ENCODE results near the gene SOD2. TPM values are rescaled to one million over a fixed set of nuclear protein-coding genes. Genes with fewer than 3 reads are reported as not detected.

SOD2 gene
- total and polyA plus RNA-seq, 2 of the 13 experiments (the other 11 are each of a cell fraction or from before 2014, with no cell fraction given) = 304 to 309 TPM

DNA sequence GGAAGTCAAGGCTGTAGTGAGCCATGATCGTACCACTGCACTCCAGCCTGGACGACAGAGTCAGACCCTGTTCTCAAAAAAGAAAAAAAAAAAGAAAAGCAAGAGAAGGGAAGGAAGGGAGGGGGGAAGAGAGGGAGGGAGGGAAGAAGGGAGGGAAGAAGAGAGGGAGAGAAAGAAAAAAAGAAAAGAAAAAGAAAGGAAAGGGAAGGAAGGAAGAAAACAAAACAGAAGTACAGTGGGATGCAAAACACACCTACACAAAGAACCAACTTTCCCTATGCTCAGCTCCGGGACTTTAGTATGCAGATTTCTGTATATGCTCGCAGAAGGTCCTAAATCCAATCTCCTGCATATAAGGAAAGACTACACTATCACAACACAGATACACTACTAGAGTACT lies 31.7 kb upstream of the SOD2 start:
- Histone ChIP-seq H2AFZ (ENCODE audit: low read length) (no peak overlapping the region), H3K9ac (ENCODE audit: insufficient read depth, low read depth, low read length) (no peak overlapping the region), H3K4me2 (ENCODE audit: low read depth, low read length) (peak overlapping the region; percentile 92), H3K9me3 (ENCODE audit: low read length) (no peaks in the 10 kb centered on the region), H4K20me1 (ENCODE audit: insufficient read depth, low read length) (peaks cover 24% of the 10 kb centered on the region), H3K4me3 (replicated peaks in 1 of 3; ENCODE audit: insufficient read depth in 1 of 3, low read depth in 2 of 3, low read length in 3 of 3) (no peak overlapping the region), H3K27me3 (ENCODE audit: control insufficient read depth in 1 of 2, insufficient read depth in 2 of 2, low read length in 2 of 2) (no peaks in the 10 kb centered on the region; a peak in 1 of 5 replicates), H3K79me2 (ENCODE audit: insufficient read depth, low read length) (peaks cover 71% of the 10 kb centered on the region), H3K4me1 (ENCODE audit: insufficient read depth, low read length) (peaks cover 38% of the 10 kb centered on the region), H3K27ac (ENCODE audit: extremely low read length, insufficient read depth, low read length) (no peak overlapping the region), H3K36me3 (replicated peaks in 1 of 2; ENCODE audit: control insufficient read depth in 1 of 2, insufficient read depth in 2 of 2, low read length in 2 of 2) (no peaks in the 10 kb centered on the region; a peak in 1 of 5 replicates)
- WGBS (ENCODE audit: low lambda C conversion rate) = 95% methylated on average over 4 of the region's 4 CpGs
- intact Hi-C loops (cut with micrococcal nuclease; ENCODE audit: unreplicated experiment) (no loop called here), in situ Hi-C loops (cut with HindIII; ENCODE audit: extremely low pct_ligation_motif_present, low pct_unique_long_range_greater_than_20kb) (loop anchor here (5.0 kb wide), 3 partner anchors 32 to 63 kb away; partner anchors contain the start of genes ACAT2, SOD2 and TCP1)
- POLR2A ChIA-PET = interaction anchor here (1.9 to 13.1 kb wide), 4 partner anchors 23 to 66 kb away, joined by 5 to 175 read pairs (median 154); partner anchors contain the start of genes ACAT2, MRPL18, SOD2 and TCP1
- ATAC-seq = no peak
- DNase-seq (ENCODE audit: low spot score) = no peak
- CTCF ChIA-PET (ENCODE audit: low intra/inter-chr PET ratio, low total read pairs) = no interaction called here
- FAIRE-seq = no peak
- BruUV-seq (replicated peaks) = no TSS peak
- no peak for TF ChIP-seq ZSCAN25 (CRISPR knock-in tag; IDR thresholded peaks at IDR 0.05)
- TF ChIP-seq HNRNPK (IDR thresholded peaks at IDR 0.05; ENCODE audit: low read depth, low read length, poor library complexity, severe bottlenecking) = peak; percentile 70
- no peak for TF ChIP-seq ZNF75D (CRISPR knock-in tag; IDR thresholded peaks at IDR 0.05; ENCODE audit: borderline replicate concordance)
- 0 out of 2 replicates have a peak, but pooled peaks have one; percentile 38 for TF ChIP-seq ZMYM3 (CRISPR knock-in tag; IDR thresholded peaks at IDR 0.05)
- TF ChIP-seq, protein P1, sequence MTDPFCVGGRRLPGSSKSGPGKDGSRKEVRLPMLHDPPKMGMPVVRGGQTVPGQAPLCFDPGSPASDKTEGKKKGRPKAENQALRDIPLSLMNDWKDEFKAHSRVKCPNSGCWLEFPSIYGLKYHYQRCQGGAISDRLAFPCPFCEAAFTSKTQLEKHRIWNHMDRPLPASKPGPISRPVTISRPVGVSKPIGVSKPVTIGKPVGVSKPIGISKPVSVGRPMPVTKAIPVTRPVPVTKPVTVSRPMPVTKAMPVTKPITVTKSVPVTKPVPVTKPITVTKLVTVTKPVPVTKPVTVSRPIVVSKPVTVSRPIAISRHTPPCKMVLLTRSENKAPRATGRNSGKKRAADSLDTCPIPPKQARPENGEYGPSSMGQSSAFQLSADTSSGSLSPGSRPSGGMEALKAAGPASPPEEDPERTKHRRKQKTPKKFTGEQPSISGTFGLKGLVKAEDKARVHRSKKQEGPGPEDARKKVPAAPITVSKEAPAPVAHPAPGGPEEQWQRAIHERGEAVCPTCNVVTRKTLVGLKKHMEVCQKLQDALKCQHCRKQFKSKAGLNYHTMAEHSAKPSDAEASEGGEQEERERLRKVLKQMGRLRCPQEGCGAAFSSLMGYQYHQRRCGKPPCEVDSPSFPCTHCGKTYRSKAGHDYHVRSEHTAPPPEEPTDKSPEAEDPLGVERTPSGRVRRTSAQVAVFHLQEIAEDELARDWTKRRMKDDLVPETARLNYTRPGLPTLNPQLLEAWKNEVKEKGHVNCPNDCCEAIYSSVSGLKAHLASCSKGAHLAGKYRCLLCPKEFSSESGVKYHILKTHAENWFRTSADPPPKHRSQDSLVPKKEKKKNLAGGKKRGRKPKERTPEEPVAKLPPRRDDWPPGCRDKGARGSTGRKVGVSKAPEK (CRISPR knock-in tag; IDR thresholded peaks at IDR 0.05; ENCODE audit: borderline replicate concordance) = 0 out of 2 replicates have a peak, but pooled peaks have one; percentile 40
- TF ChIP-seq, protein P2, sequence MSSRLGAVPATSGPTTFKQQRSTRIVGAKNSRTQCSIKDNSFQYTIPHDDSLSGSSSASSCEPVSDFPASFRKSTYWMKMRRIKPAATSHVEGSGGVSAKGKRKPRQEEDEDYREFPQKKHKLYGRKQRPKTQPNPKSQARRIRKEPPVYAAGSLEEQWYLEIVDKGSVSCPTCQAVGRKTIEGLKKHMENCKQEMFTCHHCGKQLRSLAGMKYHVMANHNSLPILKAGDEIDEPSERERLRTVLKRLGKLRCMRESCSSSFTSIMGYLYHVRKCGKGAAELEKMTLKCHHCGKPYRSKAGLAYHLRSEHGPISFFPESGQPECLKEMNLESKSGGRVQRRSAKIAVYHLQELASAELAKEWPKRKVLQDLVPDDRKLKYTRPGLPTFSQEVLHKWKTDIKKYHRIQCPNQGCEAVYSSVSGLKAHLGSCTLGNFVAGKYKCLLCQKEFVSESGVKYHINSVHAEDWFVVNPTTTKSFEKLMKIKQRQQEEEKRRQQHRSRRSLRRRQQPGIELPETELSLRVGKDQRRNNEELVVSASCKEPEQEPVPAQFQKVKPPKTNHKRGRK (CRISPR knock-in tag; IDR thresholded peaks at IDR 0.05) = peak; percentile 87; the same call in 1 of the 2 replicates
- TF ChIP-seq, protein P3, sequence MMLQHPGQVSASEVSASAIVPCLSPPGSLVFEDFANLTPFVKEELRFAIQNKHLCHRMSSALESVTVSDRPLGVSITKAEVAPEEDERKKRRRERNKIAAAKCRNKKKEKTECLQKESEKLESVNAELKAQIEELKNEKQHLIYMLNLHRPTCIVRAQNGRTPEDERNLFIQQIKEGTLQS (CRISPR knock-in tag; IDR thresholded peaks at IDR 0.05) = no peak
- TF ChIP-seq SMAD1 (CRISPR knock-in tag; IDR thresholded peaks at IDR 0.05; ENCODE audit: borderline replicate concordance, low read depth) = no peak
- TF ChIP-seq, protein P4, sequence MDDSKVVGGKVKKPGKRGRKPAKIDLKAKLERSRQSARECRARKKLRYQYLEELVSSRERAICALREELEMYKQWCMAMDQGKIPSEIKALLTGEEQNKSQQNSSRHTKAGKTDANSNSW (CRISPR knock-in tag; IDR thresholded peaks at IDR 0.05; ENCODE audit: borderline replicate concordance) = no peak
- TF ChIP-seq, protein P5, sequence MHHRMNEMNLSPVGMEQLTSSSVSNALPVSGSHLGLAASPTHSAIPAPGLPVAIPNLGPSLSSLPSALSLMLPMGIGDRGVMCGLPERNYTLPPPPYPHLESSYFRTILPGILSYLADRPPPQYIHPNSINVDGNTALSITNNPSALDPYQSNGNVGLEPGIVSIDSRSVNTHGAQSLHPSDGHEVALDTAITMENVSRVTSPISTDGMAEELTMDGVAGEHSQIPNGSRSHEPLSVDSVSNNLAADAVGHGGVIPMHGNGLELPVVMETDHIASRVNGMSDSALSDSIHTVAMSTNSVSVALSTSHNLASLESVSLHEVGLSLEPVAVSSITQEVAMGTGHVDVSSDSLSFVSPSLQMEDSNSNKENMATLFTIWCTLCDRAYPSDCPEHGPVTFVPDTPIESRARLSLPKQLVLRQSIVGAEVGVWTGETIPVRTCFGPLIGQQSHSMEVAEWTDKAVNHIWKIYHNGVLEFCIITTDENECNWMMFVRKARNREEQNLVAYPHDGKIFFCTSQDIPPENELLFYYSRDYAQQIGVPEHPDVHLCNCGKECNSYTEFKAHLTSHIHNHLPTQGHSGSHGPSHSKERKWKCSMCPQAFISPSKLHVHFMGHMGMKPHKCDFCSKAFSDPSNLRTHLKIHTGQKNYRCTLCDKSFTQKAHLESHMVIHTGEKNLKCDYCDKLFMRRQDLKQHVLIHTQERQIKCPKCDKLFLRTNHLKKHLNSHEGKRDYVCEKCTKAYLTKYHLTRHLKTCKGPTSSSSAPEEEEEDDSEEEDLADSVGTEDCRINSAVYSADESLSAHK (CRISPR knock-in tag; IDR thresholded peaks at IDR 0.05; ENCODE audit: borderline replicate concordance) = no peak
- TF ChIP-seq BRD4 (CRISPR knock-in tag; IDR thresholded peaks at IDR 0.05) = no peak
- TF ChIP-seq ZNF44 (CRISPR knock-in tag; IDR thresholded peaks at IDR 0.05) = no peak
- TF ChIP-seq TEAD2 (CRISPR knock-in tag; IDR thresholded peaks at IDR 0.05) = no peak
- TF ChIP-seq ZFP90 (CRISPR knock-in tag; IDR thresholded peaks at IDR 0.05; ENCODE audit: borderline replicate concordance) = no peak
- TF ChIP-seq GFI1 (CRISPR knock-in tag; IDR thresholded peaks at IDR 0.05; ENCODE audit: borderline replicate concordance) = no peak
